ACHN (cell line): Measurements from ENCODE around the gene NPAS3.

Source experiments
- DNase-seq: peaks from one replicate; pipeline ENCODE4 v3.0.0-alpha.2; 2015
- in situ Hi-C: cut with HindIII; loops from 2 replicates; pipeline ENCODE4 v1.10.0; 2017; ENCODE audit warnings: low sequenced_read_pairs, low pct_ligation_motif_present, low pct_unique_long_range_greater_than_20kb

Gene NPAS3

DNA sequence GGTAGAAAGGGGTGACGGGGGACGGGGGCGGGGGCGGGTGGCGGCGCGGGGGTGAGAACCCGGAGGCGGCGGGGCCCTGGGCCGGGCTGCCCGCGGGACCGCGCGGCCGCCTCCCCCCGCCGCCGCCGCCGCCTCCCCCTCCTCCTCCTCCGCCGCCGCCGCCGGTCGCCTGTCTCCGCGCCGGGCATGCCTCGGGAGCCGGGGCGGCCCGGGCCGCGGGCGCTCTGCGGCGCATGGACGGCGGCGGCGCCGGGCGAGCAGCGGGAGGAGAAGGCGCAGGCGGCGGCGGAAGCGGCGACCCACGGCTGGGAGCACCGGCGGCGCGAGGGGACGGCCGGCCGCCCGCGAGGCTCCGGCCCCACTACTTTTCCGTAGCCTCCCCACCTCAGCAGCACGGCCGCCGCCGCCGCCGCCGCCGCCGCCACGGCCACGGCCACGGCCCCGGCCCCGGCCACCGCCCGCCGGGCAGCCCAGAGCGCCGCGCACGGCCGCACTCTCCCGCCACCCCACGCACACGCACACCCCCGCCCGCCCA lies at the start of gene NPAS3:
Gene NPAS3, plus strand, starts transcription at position 161 of the 535 bp plus-strand sequence.
- no peak for DNase-seq
- in situ Hi-C loops = no loop called here

DNA sequence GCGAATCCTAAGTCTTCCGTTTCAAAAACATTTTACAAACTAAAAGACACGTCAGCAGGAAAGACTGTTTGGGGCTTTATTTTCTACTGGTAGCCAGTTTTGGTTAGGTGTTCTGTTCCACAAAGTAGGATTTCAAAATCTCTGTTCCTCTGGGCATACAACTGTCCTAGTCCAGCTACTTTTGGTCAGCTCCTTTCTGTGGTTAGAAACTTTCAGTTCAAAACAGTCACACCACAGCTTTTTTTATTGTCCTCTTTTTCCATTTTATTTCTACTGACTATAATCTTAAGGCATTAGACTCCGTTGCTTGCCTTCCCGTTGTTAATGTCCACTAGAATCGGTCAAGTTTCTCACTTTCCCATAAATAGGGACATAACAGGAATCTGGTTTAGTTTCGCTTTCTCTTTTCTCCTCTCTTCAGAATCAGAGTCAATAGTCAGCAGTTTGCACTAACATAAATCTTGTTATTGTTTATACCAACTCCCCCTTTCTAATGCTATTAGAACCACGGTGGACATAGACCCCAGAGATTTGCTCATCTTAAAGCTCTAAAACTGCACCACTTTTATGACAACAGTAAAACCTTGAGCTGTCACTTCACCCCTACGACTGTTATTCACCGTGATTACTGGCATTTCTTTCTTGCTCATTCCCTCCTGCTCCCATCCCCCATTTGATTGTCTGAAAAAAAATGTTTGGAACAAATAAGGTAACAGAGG lies 41.5 kb upstream of the NPAS3 start:
- in situ Hi-C loops = no loop called here
- DNase-seq = peak; percentile 53

DNA sequence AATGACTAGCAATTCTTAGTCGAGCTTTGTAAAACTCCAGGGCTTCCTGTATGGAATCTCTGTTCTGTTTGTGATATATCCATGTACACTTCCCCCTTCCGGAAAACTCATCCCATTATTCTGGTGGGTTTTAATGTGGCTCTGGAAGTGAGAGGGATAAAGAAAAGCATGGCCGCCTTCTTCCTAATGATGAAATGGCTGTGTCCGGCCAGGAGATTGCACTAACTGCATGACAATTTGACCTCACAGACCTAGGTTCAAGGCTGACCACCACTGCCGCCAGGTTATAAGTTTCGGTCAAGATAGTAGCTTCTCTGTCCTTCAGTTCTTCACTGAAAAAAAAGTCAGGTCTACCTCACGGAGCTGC lies 41.0 kb upstream of the NPAS3 start:
- in situ Hi-C loops = no loop called here
- DNase-seq = no peak

DNA sequence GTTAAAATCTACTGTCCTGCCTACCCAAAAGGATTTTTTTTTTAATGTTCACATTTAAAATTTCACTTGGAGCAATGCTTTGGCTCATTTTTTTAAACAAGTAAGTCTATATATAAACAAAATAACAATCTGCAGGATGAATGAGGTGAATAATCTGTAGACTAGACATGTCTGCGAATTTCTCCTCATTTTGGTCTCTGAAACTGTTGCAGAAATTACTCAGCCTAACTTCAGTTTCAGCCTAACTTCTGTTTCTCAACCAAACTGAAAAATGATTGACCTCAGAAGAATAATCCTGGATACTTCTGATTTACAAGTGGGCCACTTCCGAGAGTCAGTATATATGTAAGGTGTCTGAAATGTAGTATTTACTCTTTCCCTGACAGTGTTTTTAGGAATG lies 39.8 kb upstream of the NPAS3 start:
- DNase-seq = no peak
- in situ Hi-C loops = no loop called here

DNA sequence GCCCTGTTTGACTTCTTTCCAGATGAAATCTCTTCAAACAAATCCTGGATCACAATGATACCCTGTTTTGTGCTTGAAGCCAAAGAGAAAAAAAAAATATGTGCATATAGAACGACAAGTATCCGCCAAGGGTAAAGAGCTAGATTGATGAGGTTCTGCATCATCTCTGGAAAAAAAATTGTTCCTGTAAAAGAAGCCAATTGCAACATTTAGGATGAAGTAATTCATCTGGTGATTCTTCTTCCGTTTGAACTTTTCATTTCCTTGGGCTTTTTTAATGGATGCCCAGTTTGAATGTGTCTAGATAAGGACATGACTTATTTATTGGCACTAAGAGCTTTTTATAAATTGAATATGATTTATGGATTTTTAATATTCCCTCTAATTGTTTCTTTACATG lies 38.1 kb upstream of the NPAS3 start:
- DNase-seq = no peak
- in situ Hi-C loops = no loop called here

DNA sequence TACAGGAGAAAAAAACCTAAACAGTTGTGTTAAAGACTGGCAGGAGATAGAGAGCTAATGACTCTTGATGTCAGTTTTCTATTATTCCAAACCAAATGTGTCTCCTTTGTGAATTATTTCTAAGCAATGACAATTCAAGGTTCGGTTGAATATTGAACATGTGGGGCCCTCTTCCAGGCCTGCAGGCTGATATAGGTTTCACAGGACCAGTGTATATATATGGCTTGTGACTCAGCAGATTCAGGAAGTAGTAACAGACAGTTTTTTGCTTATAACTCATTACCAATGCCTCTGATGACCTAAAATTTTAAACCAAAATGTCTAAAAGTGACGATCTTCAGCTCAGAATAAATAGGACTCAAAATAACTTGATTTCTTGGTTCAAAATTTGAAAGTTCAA lies 33.7 kb upstream of the NPAS3 start:
- in situ Hi-C loops = no loop called here
- no peak for DNase-seq

DNA sequence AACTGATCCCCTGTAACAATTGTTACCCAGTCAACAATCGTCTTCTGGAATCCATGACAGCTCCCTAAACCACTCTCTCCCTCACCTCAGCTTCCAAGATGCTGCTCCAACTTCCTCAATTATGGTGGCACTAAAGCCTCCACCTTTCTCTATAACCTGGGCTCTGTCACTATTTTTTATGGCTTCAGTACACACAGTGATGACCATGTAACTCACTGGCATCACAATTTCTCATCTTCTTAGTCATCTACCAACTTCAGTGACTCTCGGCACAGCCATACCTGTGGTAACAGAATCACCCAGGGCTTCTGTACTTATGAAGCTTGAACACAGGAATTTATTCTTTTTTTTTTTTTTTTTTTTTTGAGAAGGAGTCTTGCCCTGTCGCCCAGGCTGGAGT lies 32.0 kb upstream of the NPAS3 start:
- in situ Hi-C loops = no loop called here
- no peak for DNase-seq

DNA sequence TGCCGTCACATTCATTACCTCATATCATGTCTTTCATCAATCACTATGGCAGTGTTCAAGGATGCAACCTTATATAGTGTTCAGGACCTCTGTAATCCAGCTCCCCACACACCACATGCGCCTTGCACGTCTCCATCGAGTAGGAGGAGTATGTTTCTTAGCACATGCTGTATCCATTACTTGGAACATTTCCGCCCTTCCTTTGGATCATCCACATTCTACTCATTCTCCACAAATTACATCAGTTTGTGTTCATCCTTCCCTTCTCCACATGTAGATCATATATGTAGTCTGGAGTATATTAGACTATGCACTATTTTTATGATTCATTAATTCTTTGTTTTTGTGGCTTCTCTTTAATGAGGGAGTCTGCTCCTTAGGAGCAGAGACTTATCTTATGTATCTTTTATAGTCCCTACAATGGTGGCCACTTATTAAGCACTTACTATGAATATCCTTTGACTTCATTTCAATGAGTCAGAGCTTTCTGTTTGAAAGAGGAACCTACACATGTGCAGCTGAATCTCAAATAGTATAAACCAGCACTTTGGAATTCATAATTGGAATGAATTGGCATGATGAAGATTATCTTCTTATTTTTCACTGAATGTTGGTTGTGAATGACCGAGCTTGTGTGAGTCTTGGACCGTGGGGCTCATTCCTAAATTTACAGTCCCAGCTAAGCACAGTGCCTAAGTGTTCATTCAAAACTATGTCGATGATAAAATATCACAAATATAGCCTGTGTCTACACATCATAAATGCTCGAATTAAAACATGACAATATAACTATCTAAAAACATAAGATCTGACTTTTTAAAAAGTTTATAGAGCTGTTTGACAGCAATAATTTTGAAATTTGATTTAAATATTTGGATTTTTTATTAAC lies 30.2 kb upstream of the NPAS3 start:
- DNase-seq = no peak
- in situ Hi-C loops = no loop called here

DNA sequence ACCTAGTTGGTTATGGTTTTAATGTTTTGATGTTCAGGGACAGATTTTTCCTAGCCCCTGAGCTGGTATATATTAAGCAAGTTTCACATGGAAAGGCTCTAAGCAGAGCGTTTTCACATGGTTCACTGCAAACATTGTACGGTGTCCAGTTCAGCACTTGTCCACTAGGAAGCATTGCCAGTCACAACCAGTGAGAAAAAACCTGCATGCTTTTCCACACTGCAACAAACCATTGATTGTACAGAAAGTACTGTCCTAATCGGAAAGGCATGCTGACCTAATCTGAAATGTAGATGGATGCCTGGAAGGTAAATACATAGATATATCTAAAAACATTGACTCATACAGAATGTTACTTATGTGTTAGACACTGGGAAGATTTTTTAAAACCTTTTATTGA lies 25.0 kb upstream of the NPAS3 start:
- in situ Hi-C loops = no loop called here
- no peak for DNase-seq

DNA sequence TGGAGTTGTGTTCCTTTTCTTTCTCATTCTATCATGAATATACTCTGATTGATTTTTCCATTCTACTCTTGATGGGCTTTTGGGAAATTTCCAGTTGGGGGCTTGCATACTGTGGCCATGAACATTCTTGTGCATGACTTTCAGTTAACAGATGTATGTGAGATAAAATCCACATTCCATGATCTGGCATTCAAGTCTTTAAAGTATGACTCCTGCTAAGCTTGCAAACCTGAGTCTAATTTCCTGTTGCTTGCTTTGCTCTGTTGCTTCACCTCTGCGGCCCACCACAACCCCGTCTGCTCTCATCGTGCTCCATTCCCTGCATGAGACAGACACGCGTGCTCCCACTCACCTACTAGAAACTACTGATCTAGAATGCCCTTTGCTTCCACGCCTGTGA lies 24.3 kb upstream of the NPAS3 start:
- no peak for DNase-seq
- in situ Hi-C loops = no loop called here

DNA sequence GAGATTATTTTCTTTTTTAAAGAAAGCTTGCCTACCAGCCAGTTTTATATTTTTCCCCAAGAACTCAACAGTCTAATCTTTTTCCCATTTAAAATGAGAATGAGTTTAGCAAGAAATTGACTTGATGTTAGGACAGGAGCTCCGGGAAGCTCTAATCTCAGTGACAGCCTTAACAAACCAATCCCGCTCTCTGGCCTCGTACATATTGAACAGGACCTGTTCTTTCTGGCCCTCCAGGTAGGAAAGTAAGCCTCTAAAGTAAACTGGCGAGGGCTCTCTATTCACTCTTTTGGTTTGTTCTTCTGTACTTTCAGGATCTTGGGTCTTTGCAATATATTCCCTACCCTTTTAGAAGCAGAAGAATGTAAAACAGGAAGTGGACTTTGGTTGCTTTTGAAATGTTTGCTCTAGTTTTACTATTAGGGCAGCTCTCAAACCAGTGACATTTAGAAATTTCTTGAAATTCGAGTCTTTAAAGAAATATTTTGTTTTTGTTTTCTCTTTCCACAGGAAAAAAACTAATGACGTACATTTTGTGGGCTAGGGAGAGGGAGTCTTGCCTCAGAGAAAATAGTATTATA lies 17.9 kb upstream of the NPAS3 start:
- in situ Hi-C loops = no loop called here

DNA sequence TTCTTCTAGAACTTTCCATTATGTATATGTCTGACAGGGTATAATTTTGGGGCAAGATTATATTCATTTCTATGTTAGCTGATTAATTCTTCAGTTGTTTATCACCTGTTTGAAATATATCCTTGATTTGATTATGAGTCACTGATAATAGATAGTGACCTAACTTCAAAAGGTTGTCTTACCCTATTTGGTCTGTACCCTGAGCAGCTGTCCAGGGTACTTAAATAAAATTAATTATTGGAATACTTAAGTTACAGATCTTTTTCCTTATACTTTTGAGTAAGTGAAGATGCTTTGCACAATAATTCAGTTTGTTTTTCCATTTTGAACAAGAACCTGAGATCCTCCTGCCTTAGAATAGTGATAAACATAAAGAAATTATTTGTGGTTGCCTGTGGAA lies 13.2 kb upstream of the NPAS3 start:
- in situ Hi-C loops = no loop called here

More for the DNA sequence above, 17.9 kb upstream of the NPAS3 start:
- DNase-seq = no peak

DNA sequence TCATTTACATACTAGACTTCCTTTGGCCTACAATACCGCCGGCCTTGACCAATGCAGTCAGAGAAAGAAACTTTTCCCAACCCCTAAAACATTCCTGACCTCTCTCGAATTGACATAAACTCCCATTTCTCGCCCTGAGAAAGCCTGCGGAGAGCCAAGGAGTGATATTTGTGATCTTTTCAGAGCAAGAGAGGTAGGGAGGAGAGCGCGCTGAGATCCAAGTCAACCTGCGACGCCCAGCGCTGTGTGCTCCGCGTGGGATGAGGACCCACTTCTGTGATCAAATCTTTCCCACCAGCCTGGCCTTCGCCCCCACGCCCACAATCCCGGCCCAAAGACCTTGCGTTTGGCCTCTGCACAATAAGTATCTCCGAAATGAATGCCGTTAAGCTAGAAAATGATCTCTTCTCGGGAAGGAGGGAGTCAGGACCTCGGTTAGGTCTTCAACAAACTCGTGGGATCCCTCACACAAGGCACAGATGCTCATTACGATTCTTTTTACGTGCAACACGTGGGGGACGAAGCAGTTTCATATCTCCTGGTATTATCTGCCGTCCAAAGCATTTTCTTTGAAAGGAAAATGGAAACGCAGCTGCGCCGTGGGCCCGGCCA lies 6.3 kb upstream of the NPAS3 start:
- no peak for DNase-seq
- in situ Hi-C loops = no loop called here

More for the DNA sequence above, 13.2 kb upstream of the NPAS3 start:
- DNase-seq = no peak

DNA sequence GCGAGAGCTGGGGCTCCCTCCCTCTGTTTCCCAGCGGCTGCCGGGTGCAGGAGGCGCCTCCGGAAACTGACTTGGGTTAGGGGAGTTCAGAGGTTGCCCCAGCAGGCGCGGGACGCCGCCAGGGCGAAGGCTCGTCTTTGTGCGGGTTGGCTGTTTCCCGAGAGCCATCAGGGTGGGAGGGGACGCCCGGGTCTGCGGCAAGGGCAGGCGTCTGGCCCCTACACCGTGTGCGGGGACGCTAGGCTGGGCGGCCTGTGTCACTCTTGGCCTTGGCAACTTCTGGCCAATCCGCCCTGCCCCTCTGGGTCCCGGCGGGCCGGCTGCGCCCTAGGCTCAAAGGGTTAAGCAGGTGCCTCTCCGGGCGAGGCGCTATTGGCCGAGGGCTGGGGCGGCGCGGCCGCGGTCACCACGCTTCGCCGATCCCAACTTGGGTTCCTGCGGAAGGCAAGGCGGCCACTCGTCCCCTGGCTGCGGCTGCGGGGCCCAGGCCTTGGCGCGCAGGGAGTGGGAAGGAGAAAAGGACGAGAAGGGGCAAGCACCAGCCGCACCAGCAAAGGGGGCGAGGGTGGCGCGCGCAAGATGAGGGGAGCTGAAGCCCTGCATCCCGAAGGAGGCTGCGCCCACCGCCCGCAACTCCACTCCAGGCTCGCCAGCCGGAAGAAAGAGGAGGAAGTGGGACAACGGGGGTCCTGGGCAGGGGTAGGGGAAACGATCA lies 5.6 kb upstream of the NPAS3 start:
- no peak for DNase-seq
- in situ Hi-C loops = no loop called here

DNA sequence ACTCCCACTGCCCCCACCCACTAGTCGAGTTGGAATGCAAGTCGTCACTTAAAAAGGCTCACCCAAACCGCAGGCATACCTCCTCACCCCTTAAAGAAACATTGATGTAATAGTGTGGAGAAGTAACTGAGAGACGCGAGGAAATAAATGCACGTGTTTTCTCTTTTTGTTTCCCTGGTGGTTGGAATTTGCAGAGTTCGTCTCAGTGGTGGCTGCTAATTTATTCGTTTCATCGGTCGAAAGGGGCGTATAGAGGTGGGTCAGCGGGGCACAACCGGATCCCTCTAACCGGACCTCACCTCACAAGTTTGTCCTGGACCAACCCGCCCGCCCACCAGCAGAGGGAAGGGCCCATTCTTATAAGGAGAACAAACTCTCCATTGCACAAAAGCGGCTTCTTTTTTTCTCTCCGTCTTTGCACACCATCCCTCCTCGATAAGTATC lies 5.0 kb upstream of the NPAS3 start:
- DNase-seq = no peak
- in situ Hi-C loops = no loop called here

DNA sequence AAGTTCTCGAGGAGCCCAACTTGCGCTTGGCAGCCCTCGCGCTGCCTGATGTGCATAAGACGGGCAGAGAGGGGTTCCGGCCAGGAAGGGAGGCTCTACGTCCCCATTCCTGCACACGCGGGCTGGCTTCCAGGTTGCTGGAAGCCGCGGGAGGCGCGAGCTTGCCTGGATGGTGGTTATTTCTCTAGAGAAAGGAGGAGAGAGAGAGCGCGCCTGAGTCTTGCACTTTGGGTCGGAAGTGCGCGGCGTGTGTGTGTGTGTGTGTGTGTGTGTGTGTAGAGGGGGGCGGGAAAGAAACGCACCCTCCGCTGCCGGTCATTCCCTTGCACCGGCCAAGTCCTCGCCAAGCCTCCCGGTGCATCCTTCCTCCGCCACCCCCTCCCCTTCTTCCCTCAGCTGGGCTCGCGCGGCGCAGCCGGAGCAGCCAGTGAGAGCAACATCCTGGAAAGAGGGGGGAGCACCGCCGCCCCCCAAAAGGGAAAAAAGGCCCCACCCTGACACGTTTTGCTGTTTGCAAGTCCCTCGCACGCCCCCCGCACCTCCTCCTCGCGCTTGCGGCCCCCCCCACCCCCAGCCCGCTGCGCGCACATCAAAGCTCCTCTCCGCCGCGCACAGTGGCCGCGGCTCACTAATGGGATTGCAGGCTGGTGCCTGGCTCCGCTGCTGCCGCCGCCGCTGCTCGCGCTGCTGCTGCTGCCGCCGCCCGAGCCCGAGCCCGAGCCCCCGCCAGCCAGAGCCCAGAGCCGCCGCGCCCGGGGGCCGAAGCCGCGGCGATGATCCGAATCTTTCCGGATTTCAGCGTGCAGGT lies 4.4 kb upstream of the NPAS3 start:
- in situ Hi-C loops = no loop called here
- no peak for DNase-seq

DNA sequence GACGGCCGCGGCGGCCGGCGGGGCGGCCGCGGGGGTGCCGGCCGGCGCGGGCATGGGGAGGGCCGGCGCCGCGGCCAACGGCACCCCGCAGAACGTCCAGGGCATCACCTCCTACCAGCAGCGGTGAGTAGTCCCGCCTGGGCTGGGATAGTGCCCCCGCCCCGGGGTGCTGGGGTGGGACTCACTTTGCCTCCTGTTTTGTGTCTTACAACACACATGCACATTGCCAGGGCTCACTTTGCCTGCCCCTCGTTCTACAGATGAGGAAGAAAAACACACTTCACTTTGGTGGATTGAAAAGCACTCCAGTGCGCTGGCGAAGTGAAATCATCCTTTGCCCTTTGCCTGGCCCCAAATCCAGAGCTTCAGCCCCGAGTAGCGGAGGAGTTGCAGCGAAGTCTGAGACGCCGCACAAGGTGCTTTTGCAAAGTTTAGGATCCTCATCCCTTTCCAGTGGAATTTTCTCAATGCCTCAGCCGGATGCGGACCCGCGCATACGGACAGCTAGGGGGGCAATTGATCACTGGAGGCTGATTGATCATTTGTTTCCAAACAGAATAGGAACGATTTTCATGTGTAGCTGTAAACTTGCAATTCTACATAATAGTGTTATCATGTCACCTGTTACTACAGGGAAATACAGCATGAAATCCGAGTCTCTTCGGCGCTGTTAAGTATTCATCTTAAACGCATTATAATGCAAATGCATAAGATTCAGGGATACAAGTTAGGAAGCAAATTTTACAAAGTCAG lies 3.6 kb upstream of the NPAS3 start:
- in situ Hi-C loops = no loop called here
- no peak for DNase-seq
